BJ (cell line): ENCODE measurements around the gene CATSPERD. TPM values are rescaled to one million over a fixed set of nuclear protein-coding genes. Genes with fewer than 3 reads are reported as not detected.
"Not testable (repeated sequence)": the region's sequence is repeated elsewhere in the genome, so short reads cannot be mapped to it uniquely, and the experiment has no call there.

Source experiments
- CTCF ChIA-PET: fragments of 350-600 bp; formaldehyde crosslinking; extraction: SDS; loops from one replicate; lab custom pipeline; 2021; ENCODE audit warnings: antibody characterized with exemption, inconsistent platforms; lab: Yijun Ruan, JAX
- POLR2A ChIA-PET: fragments of 300-600 bp; sonication (Branson Sonifier 250); formaldehyde crosslinking; extraction: SDS; loops from one replicate; lab custom pipeline; 2021; ENCODE audit warnings: antibody characterized with exemption; lab: Charles Lee
- DNase-seq: peaks from one replicate; pipeline ENCODE4 v3.0.0-alpha.2; 2011; ENCODE audit warnings: low read depth
- H3K27me3 ChIP-seq: 2 replicates; pipeline ENCODE4 v1.6.0; 2011; ENCODE audit warnings: low read length; ENCODE audit not compliant: control insufficient read depth, insufficient read depth
- H3K36me3 ChIP-seq: 2 replicates; pipeline ENCODE4 v1.5.1; 2011; ENCODE audit warnings: low read length; ENCODE audit not compliant: control insufficient read depth, insufficient read depth
- H3K4me3 ChIP-seq: 2 replicates; pipeline ENCODE4 v1.5.1; 2011; ENCODE audit warnings: low read depth, mild to moderate bottlenecking, control low read depth, low read length
- polyA plus RNA-seq: library from polyadenylated mRNA; depleted of rRNA; stranded (reverse); fragments of >200 nt; gene quantifications from 2 replicates; pipeline ENCODE4 v1.2.3, GENCODE V29; 2011
- TF ChIP-seq, protein P1 (sequence below): IDR thresholded peaks from 2 replicates; pipeline ENCODE4 v1.5.1; 2011; ENCODE audit warnings: low read depth, mild to moderate bottlenecking, control low read depth, inconsistent platforms, low read length, moderate library complexity; ENCODE audit not compliant: insufficient read depth

CATSPERD gene
- polyA plus RNA-seq, 1 experiment, result not detected

DNA sequence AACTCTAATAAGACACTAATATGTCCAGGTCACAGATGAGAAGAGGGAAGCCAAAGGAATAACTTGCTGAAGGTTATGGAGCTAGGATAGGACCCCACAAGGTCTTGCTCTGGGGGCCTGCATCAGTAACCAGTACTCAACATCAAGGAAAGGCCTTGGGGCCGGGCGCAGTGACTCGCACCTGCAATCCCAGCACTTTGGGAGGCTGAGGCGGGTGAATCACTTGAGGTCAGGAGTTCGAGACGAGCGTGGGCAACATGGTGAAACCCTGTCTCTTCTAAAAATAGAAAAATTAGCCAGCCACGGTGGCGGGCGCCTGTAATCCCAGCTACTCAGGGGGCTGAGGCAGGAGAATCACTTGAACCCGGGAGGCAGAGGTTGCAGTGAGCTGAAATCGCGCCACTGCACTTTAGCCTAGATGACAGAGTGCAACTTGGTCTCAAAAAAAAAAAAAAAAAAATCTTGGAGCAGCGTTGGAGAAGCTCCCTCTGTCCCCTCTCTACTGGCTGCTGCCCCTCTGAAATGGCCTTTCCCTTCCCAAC is 2.3 kb upstream of the CATSPERD start:
- ChIA-PET POLR2A (interaction anchor here (0.6 kb wide), 1 partner anchor 24 kb away, joined by 3 read pairs; no protein-coding TSS in a partner anchor), CTCF (interaction anchor here (1.1 to 2.9 kb wide), 2 partner anchors 10 to 28 kb away, joined by 3 to 11 read pairs; partner anchors contain the start of gene RPL36)
- H3K4me3 ChIP-seq, result peak overlapping the region; percentile 94
- TF ChIP-seq, protein P1, sequence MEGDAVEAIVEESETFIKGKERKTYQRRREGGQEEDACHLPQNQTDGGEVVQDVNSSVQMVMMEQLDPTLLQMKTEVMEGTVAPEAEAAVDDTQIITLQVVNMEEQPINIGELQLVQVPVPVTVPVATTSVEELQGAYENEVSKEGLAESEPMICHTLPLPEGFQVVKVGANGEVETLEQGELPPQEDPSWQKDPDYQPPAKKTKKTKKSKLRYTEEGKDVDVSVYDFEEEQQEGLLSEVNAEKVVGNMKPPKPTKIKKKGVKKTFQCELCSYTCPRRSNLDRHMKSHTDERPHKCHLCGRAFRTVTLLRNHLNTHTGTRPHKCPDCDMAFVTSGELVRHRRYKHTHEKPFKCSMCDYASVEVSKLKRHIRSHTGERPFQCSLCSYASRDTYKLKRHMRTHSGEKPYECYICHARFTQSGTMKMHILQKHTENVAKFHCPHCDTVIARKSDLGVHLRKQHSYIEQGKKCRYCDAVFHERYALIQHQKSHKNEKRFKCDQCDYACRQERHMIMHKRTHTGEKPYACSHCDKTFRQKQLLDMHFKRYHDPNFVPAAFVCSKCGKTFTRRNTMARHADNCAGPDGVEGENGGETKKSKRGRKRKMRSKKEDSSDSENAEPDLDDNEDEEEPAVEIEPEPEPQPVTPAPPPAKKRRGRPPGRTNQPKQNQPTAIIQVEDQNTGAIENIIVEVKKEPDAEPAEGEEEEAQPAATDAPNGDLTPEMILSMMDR, result no peak
- H3K36me3 ChIP-seq, result peaks cover 4% of the 10 kb centered on the region
- DNase-seq, result no peak
- no peaks in the 10 kb centered on the region for H3K27me3 ChIP-seq

DNA sequence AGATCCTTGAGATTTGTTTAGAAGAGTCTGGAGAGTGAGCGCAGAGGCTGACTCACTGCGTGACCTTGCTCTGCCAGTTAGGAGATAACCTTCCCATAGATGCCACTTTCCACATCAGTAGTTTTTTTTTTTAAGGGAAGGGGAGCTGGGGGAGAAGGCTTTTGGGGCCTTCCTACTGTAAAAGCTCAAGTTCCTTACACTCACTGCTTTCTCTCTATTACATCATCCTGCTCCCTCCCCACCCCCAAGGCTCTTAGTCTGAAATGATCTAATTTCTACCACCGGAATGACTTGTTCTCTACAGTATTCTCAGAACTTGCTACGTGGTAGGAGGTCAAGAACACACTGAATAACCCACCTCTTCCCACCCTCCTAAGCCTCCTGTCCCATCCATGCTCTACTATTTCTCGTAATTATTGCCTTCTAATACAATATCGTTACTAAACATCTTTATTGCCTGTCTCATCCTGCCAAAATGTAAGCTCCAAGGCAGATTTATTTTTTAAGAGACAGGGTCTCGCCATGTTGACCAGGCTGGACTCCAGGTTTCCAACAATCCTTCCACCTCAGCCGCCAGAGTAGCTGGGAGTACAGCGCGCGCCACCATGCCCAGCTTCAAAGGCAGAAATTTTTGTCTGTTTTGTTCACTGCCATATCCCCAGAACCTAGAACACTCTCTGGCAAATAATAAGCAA is 1.7 kb upstream of the CATSPERD start:
- Histone ChIP-seq H3K4me3 (peak overlapping the region; percentile 94), H3K27me3 (no peaks in the 10 kb centered on the region), H3K36me3 (no peaks in the 10 kb centered on the region)
- ChIA-PET CTCF (interaction anchor here (0.9 to 2.9 kb wide), 4 partner anchors 11 to 76 kb away, joined by 3 to 11 read pairs (median 3); partner anchors contain the start of gene RPL36), POLR2A (interaction anchor here (0.6 kb wide), 1 partner anchor 32 kb away, joined by 7 read pairs; no protein-coding TSS in a partner anchor)
- DNase-seq, result peak; percentile 69
- TF ChIP-seq, protein P1, result no peak

DNA sequence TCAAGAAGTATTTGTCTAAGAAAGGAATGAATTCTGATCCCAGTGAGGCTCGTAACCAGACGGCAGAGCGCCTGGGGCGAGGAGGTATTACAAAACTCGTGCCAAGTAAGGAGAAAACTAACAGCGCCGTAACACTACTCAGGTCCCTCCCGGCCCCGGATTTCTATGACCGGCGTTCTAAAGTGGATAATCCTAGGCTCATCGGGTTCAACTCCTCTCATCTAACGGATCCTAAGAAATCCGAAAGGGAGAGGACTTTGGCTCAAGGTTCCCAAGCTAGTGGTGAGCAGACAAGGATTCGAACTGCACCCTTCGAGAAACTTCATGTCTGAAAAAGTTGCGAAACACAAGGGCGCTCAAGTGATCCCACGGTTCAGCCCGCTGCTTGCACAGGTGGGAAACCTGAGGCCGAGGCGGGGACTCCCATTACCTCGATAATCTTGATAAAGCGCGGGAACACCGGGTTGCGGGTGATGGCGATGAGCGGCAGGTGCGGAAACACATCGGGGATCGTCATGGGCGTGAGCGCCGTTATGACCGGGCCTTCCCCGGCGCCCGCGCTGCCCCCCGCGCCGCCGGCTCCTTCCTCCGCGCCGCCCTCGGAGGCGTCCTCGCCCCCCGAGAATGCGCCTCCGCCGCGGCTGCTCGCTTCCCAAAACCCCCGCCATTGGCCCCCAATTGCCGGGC is 1.0 kb upstream of the CATSPERD start:
- peak overlapping the region; percentile 94 for H3K4me3 ChIP-seq
- no peaks in the 10 kb centered on the region for H3K36me3 ChIP-seq
- no peaks in the 10 kb centered on the region for H3K27me3 ChIP-seq
- no peak for DNase-seq
- TF ChIP-seq, protein P1, result no peak
- ChIA-PET POLR2A (no interaction called here), CTCF (interaction anchor here (0.7 to 2.9 kb wide), 12 partner anchors 12 to 76 kb away, joined by 3 to 12 read pairs (median 6); partner anchors contain the start of gene RPL36)

DNA sequence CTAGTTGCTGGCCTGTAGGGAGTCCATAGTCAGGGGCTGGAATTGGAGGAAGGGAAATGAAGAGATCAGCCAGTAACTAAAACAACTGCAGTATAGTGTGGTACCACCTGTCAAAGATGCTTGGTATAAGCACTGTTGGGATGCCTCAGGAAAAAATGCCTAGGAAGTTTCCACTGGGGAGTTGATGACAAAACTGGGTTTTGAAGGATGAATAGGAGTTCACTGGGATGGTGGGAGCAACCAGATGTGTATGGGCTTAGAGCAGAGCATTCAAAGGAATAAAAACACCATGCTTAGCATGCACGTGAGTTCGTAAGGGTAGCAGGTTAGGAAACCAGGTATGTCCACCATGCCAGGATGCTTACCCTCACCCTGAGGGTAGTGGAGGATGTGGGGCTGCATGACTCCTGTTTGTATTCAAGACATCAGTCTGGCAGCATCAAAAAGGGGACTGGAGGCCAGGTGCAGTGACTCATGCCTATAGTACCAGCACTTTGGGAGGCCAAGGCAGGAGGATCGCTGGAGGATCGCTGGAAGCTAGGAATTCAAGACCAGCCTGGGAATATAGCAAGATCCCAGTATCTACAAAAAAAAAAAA is 7.1 kb downstream of the CATSPERD start:
- TF ChIP-seq, protein P1, result no peak
- POLR2A ChIA-PET, result no interaction called here
- H3K36me3 ChIP-seq, result no peaks in the 10 kb centered on the region
- DNase-seq, result no peak
- CTCF ChIA-PET, result interaction anchor here (1.1 kb wide), 1 partner anchor 67 kb away, joined by 3 read pairs; no protein-coding TSS in a partner anchor
- H3K4me3 ChIP-seq, result no peak overlapping the region
- no peaks in the 10 kb centered on the region; the same call in 1 of the 2 replicates for H3K27me3 ChIP-seq

DNA sequence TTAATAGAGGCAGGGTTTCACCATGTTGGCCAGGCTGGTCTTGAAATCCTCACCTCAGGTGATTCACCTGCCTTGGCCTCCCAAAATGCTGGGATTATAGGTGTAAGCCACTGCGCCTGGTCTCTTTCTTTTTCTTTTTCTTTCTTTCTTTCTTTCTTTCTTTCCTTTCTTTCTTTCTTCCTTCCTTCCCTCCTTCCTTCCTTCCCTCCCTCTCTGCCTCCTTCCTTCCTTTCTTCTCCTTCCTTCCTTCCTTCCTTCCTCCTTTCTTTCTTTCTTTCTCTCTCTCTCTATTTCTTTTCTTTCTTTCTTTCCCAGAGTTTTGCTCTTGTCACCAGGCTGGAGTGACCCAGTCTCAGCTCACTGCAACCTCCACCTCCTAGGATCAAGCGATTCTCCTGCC is 12.7 kb downstream of the CATSPERD start:
- H3K4me3 ChIP-seq, POLR2A ChIA-PET, DNase-seq, H3K27me3 ChIP-seq, H3K36me3 ChIP-seq: not testable (repeated sequence)
- CTCF ChIA-PET, result interaction anchor here (1.3 to 2.2 kb wide), 2 partner anchors 13 kb away, joined by 4 to 7 read pairs; partner anchors contain the start of genes CATSPERD and LONP1
